Limb (tissue), 2 donors: Measurements from ENCODE around the gene C10orf143.
"Not testable (repeated sequence)": the region's sequence is repeated elsewhere in the genome, so short reads cannot be mapped to it uniquely, and the experiment has no call there.

Experiments
- DNase-seq, 2 donors: peaks; one replicate each; pipeline ENCODE4 v3.0.0-alpha.2; 2016; ENCODE audit errors: extremely low spot score in 2 of 2

Gene C10orf143

DNA sequence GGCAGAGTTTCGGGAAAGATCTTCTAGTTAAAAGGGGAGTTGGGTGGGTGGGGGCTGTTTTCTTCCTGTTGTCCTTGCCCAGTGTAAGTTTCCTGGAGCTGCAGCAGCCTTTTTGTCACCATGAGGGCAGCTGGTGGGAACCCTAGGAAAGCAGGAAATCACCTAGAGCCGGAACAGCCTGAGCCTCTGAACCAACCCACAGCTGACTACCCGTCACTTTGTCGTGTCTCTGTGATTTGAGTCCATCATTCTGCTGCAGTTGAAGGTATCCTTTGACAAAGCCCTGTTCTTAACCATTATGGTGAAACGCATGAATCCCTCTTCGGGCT lies 1.2 kb upstream of the C10orf143 start:
- no peak for DNase-seq

DNA sequence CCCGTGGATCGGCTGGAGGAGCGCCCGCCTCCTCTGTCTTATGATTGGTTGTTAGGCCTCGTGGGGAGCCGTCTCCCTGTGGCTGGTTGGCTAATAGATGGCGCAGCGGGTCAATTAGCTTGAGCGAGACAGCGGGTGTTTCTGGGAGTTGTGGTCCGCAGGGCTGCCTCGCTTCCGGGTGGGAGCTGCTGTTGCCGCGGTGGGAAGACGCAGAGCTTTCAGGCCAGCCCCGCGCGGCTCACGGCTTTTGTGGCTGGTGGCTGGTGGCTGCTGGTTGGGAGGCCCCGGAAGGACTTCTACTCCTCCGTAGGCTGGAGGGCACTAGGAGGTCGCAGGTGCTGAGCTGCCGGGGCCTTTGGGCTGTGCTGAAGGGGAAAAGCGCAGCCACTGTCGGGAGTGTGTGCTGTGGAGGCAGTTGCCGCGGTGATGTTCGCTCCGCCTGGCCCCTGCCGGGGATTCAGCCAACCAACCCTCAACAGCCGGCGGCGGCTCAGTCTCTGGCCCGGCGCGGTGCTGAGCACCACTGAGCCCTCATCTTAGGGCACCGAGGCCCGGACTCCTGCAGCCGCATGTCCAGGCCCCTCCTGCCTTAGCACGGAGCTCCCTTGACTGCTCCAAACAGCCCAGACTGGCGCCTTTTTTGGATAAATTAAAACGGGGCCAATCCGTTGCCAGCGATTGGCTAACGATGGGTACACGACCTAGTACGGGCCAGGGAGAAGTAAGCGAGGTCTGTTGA lies 652 bp upstream of the C10orf143 start:
- peak; percentile 97 to 98 for DNase-seq

DNA sequence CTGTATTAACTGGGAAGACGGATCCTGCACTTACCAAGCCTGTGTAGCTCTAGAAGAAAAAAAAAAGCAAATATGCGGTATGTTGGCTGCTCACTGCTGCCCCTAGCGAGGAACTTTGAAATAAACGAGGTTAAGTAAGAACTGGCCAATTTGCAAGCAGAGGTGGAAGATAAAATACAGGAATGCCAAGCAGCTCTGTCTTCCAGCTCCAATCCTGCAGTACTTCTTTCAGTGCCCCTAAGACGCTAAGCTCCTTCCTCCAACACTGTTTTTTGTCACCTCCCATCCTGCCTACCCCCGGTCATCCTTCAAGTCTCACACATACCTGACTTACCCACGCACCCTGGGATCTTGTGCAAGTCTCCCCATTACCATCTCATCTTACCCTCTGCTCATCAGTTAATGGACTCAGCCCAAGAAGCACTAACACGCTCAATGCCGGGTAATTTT lies 809 bp downstream of the C10orf143 start:
- DNase-seq = peak; percentile 85 to 92

DNA sequence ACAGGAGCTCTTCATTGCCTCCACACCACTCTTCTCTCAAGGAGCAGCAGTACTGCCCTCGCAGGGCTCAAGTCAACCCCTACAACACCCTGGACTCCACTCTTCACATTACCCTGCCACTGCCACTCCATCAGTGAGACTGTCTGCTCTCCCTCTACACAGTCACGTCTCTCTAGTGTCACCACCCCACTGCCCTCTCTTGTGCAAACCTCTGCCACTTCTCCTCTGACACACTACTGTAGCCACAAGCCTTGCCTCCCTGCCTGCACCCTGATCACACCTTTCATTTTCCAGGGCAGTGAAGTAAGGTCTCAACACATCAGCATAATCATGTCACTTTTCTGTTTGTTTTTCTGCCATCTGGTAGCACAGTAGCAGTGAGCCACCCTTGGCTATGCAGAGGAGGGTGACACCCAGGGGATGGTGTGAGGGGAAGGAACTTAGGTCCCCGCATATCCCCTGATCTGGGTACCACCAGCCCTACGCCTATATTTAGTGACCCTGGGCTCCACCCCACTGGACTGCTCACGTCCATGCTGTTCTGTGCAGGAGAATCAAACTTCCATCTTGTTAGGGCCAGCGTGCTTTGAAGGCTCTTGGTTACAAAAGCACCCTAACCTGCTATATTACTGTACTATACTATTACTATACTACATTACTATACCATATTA lies 1.6 kb downstream of the C10orf143 start:
- DNase-seq = no peak

GRCh38 chr10:130108146-130108545 lies 2.5 kb downstream of the C10orf143 start:
- DNase-seq = not testable (repeated sequence)

- peak in 1 of 2 donors; percentile 41 for DNase-seq
Measured at GRCh38 chr10:130105724-130106123, 4.9 kb downstream of the C10orf143 start.

- no peak for DNase-seq
Measured at GRCh38 chr10:130099344-130099743, 11.3 kb downstream of the C10orf143 start.

DNA sequence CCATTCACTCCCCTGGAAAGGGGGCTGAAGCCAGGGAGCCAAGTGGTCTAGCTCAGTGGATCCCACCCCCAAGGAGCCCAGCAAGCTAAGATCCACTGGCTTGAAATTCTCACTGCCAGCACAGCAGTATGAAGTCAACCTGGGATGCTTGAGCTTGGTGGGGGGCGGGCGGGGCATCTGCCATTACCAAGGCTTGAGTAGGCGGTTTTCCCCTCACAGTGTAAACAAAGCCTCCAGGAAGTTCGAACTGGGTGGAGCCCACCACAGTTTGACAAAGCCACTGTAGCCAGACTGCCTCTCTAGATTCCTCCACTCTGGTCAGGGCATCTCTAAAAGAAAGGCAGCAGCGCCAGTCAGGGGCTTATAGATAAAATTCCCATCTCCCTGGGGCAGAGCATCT lies 20.1 kb downstream of the C10orf143 start:
- not testable (repeated sequence) for DNase-seq

- DNase-seq = no peak
Measured at GRCh38 chr10:130080461-130080814, 30.2 kb downstream of the C10orf143 start.

- DNase-seq = no peak
Measured at GRCh38 chr10:130079614-130080460, 30.8 kb downstream of the C10orf143 start.

GRCh38 chr10:130078120-130078519 lies 32.5 kb downstream of the C10orf143 start:
- no peak for DNase-seq

GRCh38 chr10:130076681-130077080 lies 33.9 kb downstream of the C10orf143 start:
- DNase-seq = no peak

DNA sequence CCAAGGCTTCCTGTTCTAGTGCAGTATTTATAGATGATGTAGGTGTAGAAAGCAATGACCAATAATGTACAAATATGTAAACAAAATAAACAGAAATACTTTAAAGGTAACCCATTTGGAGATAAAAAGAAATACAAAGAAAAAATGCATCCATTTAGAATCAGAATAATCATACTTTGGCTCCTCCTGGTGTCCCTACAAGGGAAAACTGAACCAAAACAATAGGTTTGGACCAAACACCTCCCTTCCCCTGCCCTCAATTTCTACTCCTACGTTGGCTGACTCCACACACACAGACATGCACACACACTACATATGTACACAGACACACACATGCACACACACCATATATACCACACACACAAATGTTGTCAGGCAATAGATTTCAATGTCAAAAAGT lies 36.0 kb downstream of the C10orf143 start:
- no peak for DNase-seq

DNA sequence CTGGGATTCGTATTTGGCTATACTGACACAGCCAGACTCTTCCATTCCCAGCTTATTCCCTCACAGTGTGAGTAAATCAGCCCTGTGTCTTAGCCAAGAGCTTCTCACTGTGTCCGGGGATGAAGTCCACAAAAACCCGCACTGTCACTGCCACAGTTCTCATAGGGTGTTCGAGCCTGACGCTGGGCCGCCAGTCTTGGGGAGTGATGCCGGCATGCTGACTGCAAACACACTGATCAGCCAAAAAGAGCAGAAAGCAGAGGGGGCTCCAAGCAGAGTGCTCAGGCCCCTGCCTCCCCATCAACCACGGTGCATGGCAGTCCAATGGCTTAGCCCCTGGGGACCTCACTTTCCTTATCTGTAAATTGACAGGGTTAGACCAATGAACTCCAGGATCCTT lies 36.7 kb downstream of the C10orf143 start:
- DNase-seq = no peak

DNA sequence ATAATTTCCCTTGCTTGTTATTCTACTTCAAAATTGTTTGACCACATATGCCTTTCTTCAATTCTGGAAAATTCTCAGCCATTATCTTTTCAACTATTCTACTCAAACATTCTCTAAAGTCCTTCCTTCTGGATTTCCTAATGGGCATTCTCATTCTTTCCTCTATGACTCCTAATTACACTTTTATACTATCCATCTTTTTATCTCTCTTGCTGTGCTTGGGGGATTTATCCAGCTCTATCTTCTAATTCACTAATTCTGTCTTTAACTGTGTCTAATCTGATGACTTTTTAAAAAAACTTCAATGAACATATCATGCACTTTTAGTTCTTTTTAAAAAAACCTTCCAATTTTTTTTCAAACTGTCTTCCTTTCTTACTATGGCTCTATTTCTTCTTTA lies 38.4 kb downstream of the C10orf143 start:
- no peak for DNase-seq

- DNase-seq = no peak
Measured at GRCh38 chr10:130067893-130068292, 42.7 kb downstream of the C10orf143 start.

- no peak for DNase-seq
Measured at GRCh38 chr10:130066743-130067142, 43.9 kb downstream of the C10orf143 start.

DNA sequence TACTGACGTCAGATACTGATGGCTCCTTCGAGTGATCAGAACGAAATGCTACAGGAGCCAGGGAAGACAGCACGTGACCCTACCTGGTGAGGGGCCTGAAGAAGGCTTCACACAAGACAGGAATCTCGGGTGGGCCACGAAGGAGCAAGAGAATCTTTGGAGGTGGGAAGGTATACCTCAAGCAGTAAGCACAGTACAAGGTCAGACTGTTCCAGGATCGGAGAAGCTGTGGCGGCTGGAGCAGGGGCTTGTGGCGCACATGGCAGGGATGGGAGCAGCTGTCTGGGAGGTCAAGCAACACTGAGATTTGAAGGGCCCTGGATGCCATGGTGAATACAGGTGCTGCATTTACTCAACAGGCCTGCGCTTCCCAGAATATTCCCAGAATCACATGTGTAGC lies 45.4 kb downstream of the C10orf143 start:
- no peak for DNase-seq

GRCh38 chr10:130064783-130065182 lies 45.8 kb downstream of the C10orf143 start:
- DNase-seq = no peak

DNA sequence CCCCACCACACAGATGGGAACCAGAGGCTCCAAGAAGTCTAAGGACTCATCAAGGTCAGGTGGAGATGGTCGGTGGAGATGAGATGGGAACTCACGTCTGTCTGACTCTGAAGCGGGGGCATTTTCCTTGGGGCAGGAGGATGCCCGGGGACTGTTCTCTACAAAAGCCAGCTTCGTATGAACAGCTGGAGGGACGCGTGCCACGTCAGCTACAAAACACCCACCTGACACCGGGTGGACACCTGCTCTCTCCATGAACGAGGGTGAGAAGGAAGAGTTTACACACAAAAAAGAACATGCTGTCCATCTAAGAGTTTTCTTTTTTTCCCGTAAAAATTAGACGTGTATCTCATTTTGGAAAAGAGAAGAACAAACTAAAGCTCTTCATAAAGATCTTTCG lies 47.7 kb downstream of the C10orf143 start:
- DNase-seq = no peak

DNA sequence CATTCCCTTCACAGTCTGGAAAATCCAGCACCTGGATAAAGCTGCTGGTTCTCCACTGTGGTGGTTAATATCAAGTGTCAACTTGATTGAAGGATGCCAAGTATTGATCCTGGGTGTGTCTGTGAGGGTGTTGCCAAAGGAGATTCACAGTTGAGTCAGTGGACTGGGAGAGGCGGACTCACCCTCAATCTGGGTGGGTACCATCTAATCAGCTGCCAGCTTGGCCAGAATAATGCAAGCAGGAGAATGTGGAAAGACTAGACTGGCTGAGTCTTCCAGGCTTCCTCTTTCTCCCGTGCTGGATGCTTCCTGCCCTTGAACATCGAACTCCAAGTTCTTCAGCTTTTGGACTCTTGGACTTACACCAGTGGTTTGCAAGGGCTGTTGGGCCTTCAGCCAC lies 48.4 kb downstream of the C10orf143 start:
- DNase-seq = no peak

DNA sequence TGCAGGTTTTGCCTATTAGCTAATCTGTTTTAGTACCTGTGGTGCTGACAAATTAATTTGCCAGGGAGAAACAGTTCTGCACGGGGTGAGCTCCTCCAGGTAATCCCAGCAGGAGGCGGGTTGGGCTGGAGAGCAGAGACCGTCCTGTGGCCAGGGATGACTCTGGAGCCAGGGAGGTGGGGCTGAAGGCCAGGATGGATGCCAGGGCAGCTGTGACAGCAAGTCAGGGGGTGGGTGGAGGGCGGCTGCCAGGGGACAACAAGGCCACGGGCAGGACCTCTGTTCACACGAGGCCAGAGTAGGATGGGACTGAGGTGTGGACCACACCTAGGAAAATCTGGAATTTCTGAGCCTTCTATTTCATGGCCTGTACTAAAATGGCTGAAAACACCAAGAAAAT lies 48.9 kb downstream of the C10orf143 start:
- DNase-seq = no peak
